PC-9 (cell line): ENCODE results near the gene OR2A12. TPM values are rescaled to one million over a fixed set of nuclear protein-coding genes. Genes with fewer than 3 reads are reported as not detected.

Source experiments
- BruUV-seq: library from RNA; stranded (reverse); fragments of 400-500 nt; replicated peaks from 2 replicates; lab custom pipeline; 2021; lab: Mats Ljungman, UMichigan
- CTCF ChIA-PET: fragments of 300-600 bp; sonication (Branson Sonifier 250); formaldehyde crosslinking; loops from one replicate; lab custom pipeline; 2022; ENCODE audit warnings: antibody characterized with exemption; lab: Charles Lee
- POLR2A ChIA-PET: fragments of 300-600 bp; sonication (Branson Sonifier 250); formaldehyde crosslinking; loops from one replicate; lab custom pipeline; 2022; ENCODE audit warnings: antibody characterized with exemption; ENCODE audit not compliant: unreplicated experiment; lab: Charles Lee
- DNase-seq, 2 experiments: peaks; one replicate each; pipeline versions ENCODE4 v3.0.0 to v3.0.0-alpha.2; 2015 to 2022; ENCODE audit warnings: mixed read lengths in 1 of 2
- H2AFZ ChIP-seq: fragments of 200-600 bp; sonication (generic); 2 replicates; pipeline ENCODE4 v1.8.1; 2017; ENCODE audit warnings: antibody characterized with exemption
- H3F3A ChIP-seq: fragments of 200-600 bp; sonication (generic); 2 replicates; pipeline ENCODE4 v1.8.1; 2017; ENCODE audit warnings: antibody characterized with exemption, mild to moderate bottlenecking, low read depth; ENCODE audit not compliant: insufficient read depth
- H3K27ac ChIP-seq: fragments of 200-600 bp; sonication (generic); 2 replicates; pipeline ENCODE4 v1.6.1; 2016; ENCODE audit warnings: mixed run types
- H3K27me3 ChIP-seq: fragments of 200-600 bp; sonication (generic); 2 replicates; pipeline ENCODE4 v1.6.1; 2016; ENCODE audit warnings: low read depth, mixed run types; ENCODE audit not compliant: insufficient read depth
- H3K36me3 ChIP-seq: fragments of 200-600 bp; sonication (generic); 2 replicates; pipeline ENCODE4 v1.6.1; 2016; ENCODE audit warnings: low read depth, mixed run types
- H3K4me1 ChIP-seq: fragments of 200-600 bp; sonication (generic); replicated peaks from 2 replicates; pipeline ENCODE4 v1.6.1; 2016; ENCODE audit warnings: mixed run types; ENCODE audit not compliant: insufficient read depth
- H3K4me2 ChIP-seq: fragments of 200-600 bp; sonication (generic); 2 replicates; pipeline ENCODE4 v1.6.1; 2017; ENCODE audit warnings: mixed run types
- H3K4me3 ChIP-seq: fragments of 200-600 bp; sonication (generic); 2 replicates; pipeline ENCODE4 v1.6.1; 2016; ENCODE audit warnings: mixed run types
- H3K79me2 ChIP-seq: fragments of 200-600 bp; sonication (generic); 2 replicates; pipeline ENCODE4 v1.6.1; 2017; ENCODE audit warnings: low read depth, mixed run types
- H3K9me2 ChIP-seq: fragments of 200-600 bp; sonication (generic); 2 replicates; pipeline ENCODE4 v1.8.1; 2017; ENCODE audit warnings: mild to moderate bottlenecking; ENCODE audit not compliant: insufficient read depth
- H3K9me3 ChIP-seq: fragments of 200-600 bp; sonication (generic); 2 replicates; pipeline ENCODE4 v1.8.1; 2016; ENCODE audit warnings: low read depth; ENCODE audit not compliant: insufficient read depth
- H4K20me1 ChIP-seq: fragments of 200-600 bp; sonication (generic); 2 replicates; pipeline ENCODE4 v1.8.1; 2017; ENCODE audit not compliant: insufficient read depth
- CTCF ChIP-seq: fragments of 200-600 bp; sonication (generic); conservative IDR thresholded peaks from 2 replicates; pipeline ENCODE4 v1.6.1; 2017; ENCODE audit warnings: mixed run types, antibody characterized with exemption, mild to moderate bottlenecking, moderate library complexity
- EZH2 ChIP-seq: fragments of 200-600 bp; sonication (generic); IDR thresholded peaks from 2 replicates; pipeline ENCODE4 v1.8.0; 2017; ENCODE audit warnings: antibody characterized with exemption, low read depth
- intact Hi-C: fragments of 100-400 bp; cut with micrococcal nuclease; formaldehyde crosslinking; loops from one replicate; pipeline ENCODE4 v1.10.0; 2022; ENCODE audit not compliant: unreplicated experiment
- total RNA-seq: library from RNA; stranded (reverse); gene quantifications from 2 replicates; pipeline ENCODE4 v1.2.3, GENCODE V29; 2021

The OR2A12 gene
- total RNA-seq, 1 experiment from 2014 or later: not detected

- Histone ChIP-seq H4K20me1 (no peaks in the 10 kb centered on the region), H3K4me1 (no peaks in the 10 kb centered on the region), H3K9me2 (no peaks in the 10 kb centered on the region; the same call in 1 of the 2 replicates), H3F3A (no peaks in the 10 kb centered on the region), H3K4me2 (no peak overlapping the region), H3K79me2 (no peaks in the 10 kb centered on the region), H3K9me3 (no peaks in the 10 kb centered on the region), H3K4me3 (no peak overlapping the region), H3K36me3 (no peaks in the 10 kb centered on the region), H3K27ac (no peak overlapping the region), H2AFZ (no peak overlapping the region), H3K27me3 (no peaks in the 10 kb centered on the region)
- intact Hi-C loops: no loop called here
- POLR2A ChIA-PET: no interaction called here
- no TSS peak for BruUV-seq
- CTCF ChIA-PET: no interaction called here
- no peak for DNase-seq
- TF ChIP-seq EZH2: no peak
- TF ChIP-seq CTCF: no peak
Observed at GRCh38 chr7:144105211-144105610, 19.1 kb downstream of the OR2A12 start.

- ChIA-PET CTCF (no interaction called here), POLR2A (no interaction called here)
- intact Hi-C loops: no loop called here
- Histone ChIP-seq H2AFZ (no peak within 1 kb of the TSS), H3K4me2 (no peak within 1 kb of the TSS), H3K9me2 (no peaks in the 10 kb centered on the region), H3K9me3 (no peaks in the 10 kb centered on the region), H3K27me3 (no peaks in the 10 kb centered on the region), H3K79me2 (no peaks in the 10 kb centered on the region), H4K20me1 (no peaks in the 10 kb centered on the region), H3F3A (no peaks in the 10 kb centered on the region), H3K27ac (no peak within 1 kb of the TSS), H3K4me3 (no peak within 1 kb of the TSS), H3K36me3 (no peaks in the 10 kb centered on the region), H3K4me1 (no peaks in the 10 kb centered on the region)
- no peak for DNase-seq
- BruUV-seq: no TSS peak
- TF ChIP-seq EZH2 (no peak), CTCF (no peak)
Observed at GRCh38 chr7:144109283-144109682, 23.2 kb downstream of the OR2A12 start, which contains the start of gene OR2A2. Gene OR2A2 (plus strand): TSS chr7:144109583. CDS start chr7:144109583, 0 bp downstream.

GRCh38 chr7:144110272-144110671 is 24.2 kb downstream of the OR2A12 start:
- H3K36me3 ChIP-seq: no peaks in the 10 kb centered on the region
- no peaks in the 10 kb centered on the region for H3K4me1 ChIP-seq
- CTCF ChIA-PET: interaction anchor here (0.7 kb wide), 1 partner anchor 1346 kb away, joined by 3 read pairs; no protein-coding TSS in a partner anchor
- no peak for TF ChIP-seq EZH2
- TF ChIP-seq CTCF: no peak
- no peaks in the 10 kb centered on the region for H3K27me3 ChIP-seq
- H4K20me1 ChIP-seq: no peaks in the 10 kb centered on the region
- no peak overlapping the region for H3K27ac ChIP-seq
- H3F3A ChIP-seq: no peaks in the 10 kb centered on the region
- no peak overlapping the region for H2AFZ ChIP-seq
- no peak for DNase-seq
- no peak overlapping the region for H3K4me2 ChIP-seq
- no peaks in the 10 kb centered on the region for H3K9me2 ChIP-seq
- no peaks in the 10 kb centered on the region for H3K9me3 ChIP-seq
- BruUV-seq: no TSS peak
- POLR2A ChIA-PET: no interaction called here
- no peak overlapping the region for H3K4me3 ChIP-seq
- H3K79me2 ChIP-seq: no peaks in the 10 kb centered on the region
- intact Hi-C loops: no loop called here
